Measurements from ENCODE around the gene CGB8. TPM values are rescaled to one million over a fixed set of nuclear protein-coding genes. Genes with fewer than 3 reads are reported as not detected.
"Not testable (repeated sequence)": the region's sequence is repeated elsewhere in the genome, so short reads cannot be mapped to it uniquely, and the experiment has no call there.

The CGB8 gene
- polyA plus RNA-seq, 2 of the 4 experiments (the other 2 are of a cell fraction) = 0.63 to 2.7 TPM

DNA sequence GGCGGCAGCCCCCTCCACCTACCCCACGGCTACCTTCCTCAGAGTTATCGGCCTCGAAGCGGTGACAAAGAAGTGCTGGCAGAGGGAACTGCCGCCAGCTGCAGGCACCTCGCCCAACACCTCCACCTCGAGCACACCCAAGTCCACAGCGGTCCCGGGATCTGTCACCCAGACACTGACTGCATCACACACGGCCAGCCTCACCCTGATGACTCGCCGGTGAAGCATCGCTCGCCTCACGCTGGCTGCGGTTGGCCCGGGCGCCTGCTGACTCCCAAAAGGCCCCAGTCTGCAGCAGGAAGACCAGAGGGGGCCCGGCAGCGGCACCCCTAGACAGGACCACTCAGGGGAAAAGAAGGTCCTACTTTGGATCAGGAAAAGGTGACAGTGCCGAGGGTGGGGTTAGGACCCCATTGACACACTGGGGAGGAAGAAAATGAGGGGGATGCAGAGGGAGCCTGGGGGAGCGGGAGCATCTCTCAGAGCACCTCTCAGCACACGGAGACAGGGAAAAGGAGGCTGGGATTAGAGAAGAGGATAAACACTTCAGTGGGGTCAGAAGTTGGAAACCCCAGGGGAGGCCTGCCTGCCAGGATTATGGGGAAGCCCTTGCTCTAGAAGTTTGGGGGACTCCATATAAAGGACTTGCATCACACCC is 1.6 kb upstream of the CGB8 start:
- CTCF ChIA-PET = interaction anchor here (1.7 kb wide), 1 partner anchor 57 kb away, joined by 5 read pairs; the partner anchor contains the start of genes GYS1 and RUVBL2
- H3K4me1 ChIP-seq; H3K4me3 ChIP-seq; POLR2A ChIA-PET; FAIRE-seq; H3K9me3 ChIP-seq; TF ChIP-seq FOSL2 (IDR thresholded peaks at IDR 0.05): not testable (repeated sequence)
- peak overlapping the region; percentile 43 to 85; a peak in 5 of 6 replicates for H3K27ac ChIP-seq
- DNase-seq (ENCODE audit: low read depth in 1 of 2, low spot score in 1 of 2) (peak; percentile 69 to 79), ATAC-seq (peak; percentile 86 to 95)
- 23% methylated on average over 23 of the region's 24 CpGs for WGBS (ENCODE audit: missing lambda C conversion rate)
- H3K4me2 ChIP-seq = peak overlapping the region; percentile 57
- TF ChIP-seq JUNB (IDR thresholded peaks at IDR 0.05) = peak; percentile 31; the same call in 1 of the 2 replicates
- TF ChIP-seq, protein P1, sequence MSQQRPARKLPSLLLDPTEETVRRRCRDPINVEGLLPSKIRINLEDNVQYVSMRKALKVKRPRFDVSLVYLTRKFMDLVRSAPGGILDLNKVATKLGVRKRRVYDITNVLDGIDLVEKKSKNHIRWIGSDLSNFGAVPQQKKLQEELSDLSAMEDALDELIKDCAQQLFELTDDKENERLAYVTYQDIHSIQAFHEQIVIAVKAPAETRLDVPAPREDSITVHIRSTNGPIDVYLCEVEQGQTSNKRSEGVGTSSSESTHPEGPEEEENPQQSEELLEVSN (IDR thresholded peaks at IDR 0.05; ENCODE audit: borderline replicate concordance, low read depth) = peak; percentile 71
- TF ChIP-seq, protein P2, sequence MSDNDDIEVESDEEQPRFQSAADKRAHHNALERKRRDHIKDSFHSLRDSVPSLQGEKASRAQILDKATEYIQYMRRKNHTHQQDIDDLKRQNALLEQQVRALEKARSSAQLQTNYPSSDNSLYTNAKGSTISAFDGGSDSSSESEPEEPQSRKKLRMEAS (IDR thresholded peaks at IDR 0.05) = peak; percentile 84
- TF ChIP-seq, protein P3, sequence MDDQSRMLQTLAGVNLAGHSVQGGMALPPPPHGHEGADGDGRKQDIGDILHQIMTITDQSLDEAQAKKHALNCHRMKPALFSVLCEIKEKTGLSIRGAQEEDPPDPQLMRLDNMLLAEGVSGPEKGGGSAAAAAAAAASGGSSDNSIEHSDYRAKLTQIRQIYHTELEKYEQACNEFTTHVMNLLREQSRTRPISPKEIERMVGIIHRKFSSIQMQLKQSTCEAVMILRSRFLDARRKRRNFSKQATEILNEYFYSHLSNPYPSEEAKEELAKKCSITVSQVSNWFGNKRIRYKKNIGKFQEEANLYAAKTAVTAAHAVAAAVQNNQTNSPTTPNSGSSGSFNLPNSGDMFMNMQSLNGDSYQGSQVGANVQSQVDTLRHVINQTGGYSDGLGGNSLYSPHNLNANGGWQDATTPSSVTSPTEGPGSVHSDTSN (IDR thresholded peaks at IDR 0.05) = 0 out of 2 replicates have a peak, but pooled peaks have one; percentile 41
- peak; percentile 73 for TF ChIP-seq FOSL2 (CRISPR knock-in tag; IDR thresholded peaks at IDR 0.05)

DNA sequence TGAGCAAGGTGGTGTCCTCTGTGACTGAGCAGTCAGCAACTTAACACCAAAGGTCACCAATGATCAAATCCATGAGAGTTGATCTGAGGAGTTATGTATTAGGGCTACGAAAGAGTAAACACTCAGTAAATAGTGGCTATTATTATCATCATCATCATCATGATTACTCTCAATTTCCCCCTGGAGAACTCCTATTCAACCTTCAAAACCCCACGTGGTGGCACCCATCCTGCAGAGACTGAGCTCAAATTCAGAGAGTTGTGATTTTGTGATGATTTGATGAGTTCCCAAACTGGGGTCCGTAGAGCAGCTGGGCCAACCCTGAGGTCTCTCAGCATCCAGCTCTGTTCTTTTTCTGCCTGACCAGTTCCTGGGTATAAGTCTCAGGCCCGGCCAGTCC is 923 bp upstream of the CGB8 start:
- H3K4me3 ChIP-seq; H3K4me1 ChIP-seq; H3K9me3 ChIP-seq; FAIRE-seq; DNase-seq (ENCODE audit: low read depth in 1 of 2, low spot score in 1 of 2); POLR2A ChIA-PET; CTCF ChIA-PET; ATAC-seq: not testable (repeated sequence)
- Histone ChIP-seq H3K27ac (peak overlapping the region in 1 of 2 experiments; percentile 85; a peak in 2 of 6 replicates), H3K4me2 (peak overlapping the region; percentile 57; the same call in 1 of the 3 replicates)
- WGBS (ENCODE audit: missing lambda C conversion rate) = 91% methylated on average over 3 of the region's 4 CpGs

DNA sequence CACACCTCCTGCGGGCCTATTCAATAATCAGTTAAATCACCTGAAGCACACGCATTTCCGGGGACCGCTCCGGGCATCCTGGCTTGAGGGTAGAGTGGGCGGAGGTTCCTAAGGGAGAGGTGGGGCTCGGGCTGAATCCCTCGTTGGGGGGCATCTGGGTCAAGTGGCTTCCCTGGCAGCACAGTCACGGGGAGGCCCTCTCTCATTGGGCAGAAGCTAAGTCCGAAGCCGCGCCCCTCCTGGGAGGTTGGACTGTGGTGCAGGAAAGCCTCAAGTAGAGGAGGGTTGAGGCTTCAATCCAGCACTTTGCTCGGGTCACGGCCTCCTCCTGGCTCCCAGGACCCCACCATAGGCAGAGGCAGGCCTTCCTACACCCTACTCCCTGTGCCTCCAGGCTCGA is 5.4 kb downstream of the CGB8 start, which contains the start of gene CGB5:
Gene CGB5 (plus strand): TSS at position 301 of the 400 bp plus-strand sequence. CDS start 362 bp downstream, outside the sequence.
- CTCF ChIA-PET, H3K4me3 ChIP-seq: not testable (repeated sequence)
- 80% methylated on average over 14 of the region's 15 CpGs for WGBS (ENCODE audit: missing lambda C conversion rate)

DNA sequence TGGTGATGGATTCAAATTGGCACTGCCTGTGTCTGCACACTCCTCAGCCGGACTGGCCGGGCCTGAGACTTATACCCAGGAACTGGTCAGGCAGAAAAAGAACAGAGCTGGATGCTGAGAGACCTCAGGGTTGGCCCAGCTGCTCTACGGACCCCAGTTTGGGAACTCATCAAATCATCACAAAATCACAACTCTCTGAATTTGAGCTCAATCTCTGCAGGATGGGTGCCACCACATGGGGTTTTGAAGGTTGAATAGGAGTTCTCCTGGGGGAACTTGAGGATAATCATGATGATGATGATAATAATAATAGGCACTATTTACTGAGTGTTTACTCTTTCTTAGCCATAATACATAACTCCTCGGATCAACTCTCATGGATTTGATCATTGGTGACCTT is 6.2 kb downstream of the CGB8 start:
- POLR2A ChIA-PET; CTCF ChIA-PET; H3K4me3 ChIP-seq; H3K9me3 ChIP-seq; DNase-seq (ENCODE audit: low read depth in 1 of 2, low spot score in 1 of 2); ATAC-seq; FAIRE-seq: not testable (repeated sequence)
- Histone ChIP-seq H3K4me1 (peaks cover 32% of the 10 kb centered on the region), H3K4me2 (peak overlapping the region; percentile 24; the same call in 1 of the 3 replicates), H3K27ac (peak overlapping the region in 1 of 2 experiments; percentile 65; a peak in 3 of 6 replicates)
- WGBS (ENCODE audit: missing lambda C conversion rate) = 70% methylated on average over 1 of the region's 4 CpGs

More for the DNA sequence above, 5.4 kb downstream of the CGB8 start, which contains the start of gene CGB5:
- H3K4me2 ChIP-seq; H3K27ac ChIP-seq; FAIRE-seq; DNase-seq (ENCODE audit: low read depth in 1 of 2, low spot score in 1 of 2); POLR2A ChIA-PET; H3K9me3 ChIP-seq: not testable (repeated sequence)
- H3K4me1 ChIP-seq = peaks cover 26% of the 10 kb centered on the region
- ATAC-seq = 0 out of 6 replicates have a peak, but pooled peaks of 1 of the 2 experiments have one; percentile 28

DNA sequence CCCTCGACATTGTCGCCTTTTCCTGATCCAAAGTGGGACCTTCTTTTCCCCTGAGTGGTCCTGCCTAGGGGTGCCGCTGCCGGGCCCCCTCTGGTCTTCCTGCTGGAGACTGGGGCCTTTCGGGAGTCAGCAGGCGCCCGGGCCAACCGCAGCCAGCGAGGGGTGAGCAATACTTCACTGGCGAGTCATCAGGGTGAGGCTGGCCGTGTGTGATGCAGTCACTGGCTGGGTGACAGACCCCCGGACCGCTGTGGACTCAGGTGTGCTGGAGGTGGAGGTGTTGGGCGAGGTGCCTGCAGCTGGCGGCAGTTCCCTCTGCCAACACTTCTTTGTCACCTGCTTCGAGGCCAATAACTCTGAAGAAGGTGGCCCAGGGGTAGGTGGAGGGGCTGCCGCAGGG is 6.7 kb downstream of the CGB8 start:
- ATAC-seq (0 out of 6 replicates have a peak, but pooled peaks of 1 of the 2 experiments have one; percentile 20), FAIRE-seq (no peak), DNase-seq (ENCODE audit: low read depth in 1 of 2, low spot score in 1 of 2) (peak in 1 of 2 experiments; percentile 35)
- H3K4me1 ChIP-seq = peaks cover 32% of the 10 kb centered on the region
- 38% methylated on average over 17 of the region's 17 CpGs for WGBS (ENCODE audit: missing lambda C conversion rate)
- H3K9me3 ChIP-seq = no peaks in the 10 kb centered on the region
- H3K4me2 ChIP-seq = peak overlapping the region; percentile 24; the same call in 2 of the 3 replicates
- POLR2A ChIA-PET = no interaction called here
- no peak for TF ChIP-seq SMC3 (IDR thresholded peaks at IDR 0.05)
- TF ChIP-seq FOSL2 (IDR thresholded peaks at IDR 0.05) = no peak
- TF ChIP-seq FOSL2 (CRISPR knock-in tag; IDR thresholded peaks at IDR 0.05) = peak; percentile 31; the same call in 1 of the 2 replicates
- CTCF ChIA-PET = no interaction called here
- no peak overlapping the region for H3K4me3 ChIP-seq
- peak overlapping the region; percentile 21 to 65; a peak in 4 of 6 replicates for H3K27ac ChIP-seq

DNA sequence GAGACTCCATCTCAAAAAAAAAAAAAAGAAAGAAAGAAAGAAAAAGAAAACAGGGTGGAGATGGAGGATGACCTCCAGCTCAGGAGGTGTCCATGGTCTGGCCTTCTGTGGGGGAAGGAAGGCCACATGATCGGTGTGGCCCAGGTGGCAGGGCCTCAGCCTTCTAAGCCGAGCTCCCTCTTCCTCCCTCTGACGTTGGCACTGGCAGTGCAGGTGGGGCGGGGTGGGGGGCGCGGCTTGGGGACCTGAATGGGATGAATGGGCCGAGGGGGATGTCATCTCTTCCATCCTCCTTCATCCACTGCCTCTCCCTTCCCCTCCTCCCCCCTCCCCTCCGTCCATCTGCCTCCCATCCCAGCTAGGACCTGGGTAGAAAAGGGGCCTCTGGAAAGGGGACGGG is 9.2 kb downstream of the CGB8 start:
- POLR2A ChIA-PET; H3K4me2 ChIP-seq; H3K9me3 ChIP-seq; H3K4me3 ChIP-seq; DNase-seq (ENCODE audit: low read depth in 1 of 2, low spot score in 1 of 2); FAIRE-seq: not testable (repeated sequence)
- CTCF ChIA-PET = interaction anchor here (0.9 to 2.4 kb wide), 3 partner anchors 16 to 42 kb away, joined by 3 to 9 read pairs (median 3); a partner anchor contains a TSS
- WGBS (ENCODE audit: missing lambda C conversion rate) = 78% methylated on average over 9 of the region's 9 CpGs
- Histone ChIP-seq H3K27ac (peak overlapping the region; percentile 78 to 82), H3K4me1 (peaks cover 32% of the 10 kb centered on the region)
- peak in 1 of 2 experiments; percentile 8; a peak in 2 of 6 replicates for ATAC-seq

All from A549 (cell line).